ENCODE measurements around the gene HDAC7. TPM values are rescaled to one million over a fixed set of nuclear protein-coding genes. Genes with fewer than 3 reads are reported as not detected.

HDAC7 gene
- total and polyA plus RNA-seq, 4 donors, result 49.3 to 119 (median 69.7) TPM

GRCh38 chr12:47828008-47828975 is 8.6 kb upstream of the HDAC7 start:
- TF ChIP-seq CTCF (IDR thresholded peaks at IDR 0.05; ENCODE audit: control extremely low read depth, extremely low read depth), result no peak
- 52 to 62% methylated on average over 14 of the region's 14 CpGs for WGBS, 2 donors
- Histone ChIP-seq H3K4me3 (no peak overlapping the region), H3K9me3 (ENCODE audit: control insufficient read depth in 4 of 4, insufficient read depth in 3 of 4, low read length in 3 of 4) (no peaks in the 10 kb centered on the region), H3K27me3 (ENCODE audit: control insufficient read depth in 3 of 3, insufficient read depth in 3 of 3, low read length in 2 of 3) (no peaks in the 10 kb centered on the region), H3K36me3 (ENCODE audit: control insufficient read depth in 4 of 4, insufficient read depth in 4 of 4, low read length in 4 of 4) (no peaks in the 10 kb centered on the region), H3K4me1 (ENCODE audit: control insufficient read depth in 5 of 5, insufficient read depth in 5 of 5, low read length in 5 of 5) (peaks cover 12 to 33% (median 18%) of the 10 kb centered on the region in 5 donors), H3K9ac (ENCODE audit: insufficient read depth in 1 of 2, low read length in 2 of 2) (peak overlapping the region in 1 of 2 donors; percentile 49), H3K27ac (ENCODE audit: low read depth in 1 of 2, low read length in 1 of 2) (peak overlapping the region; percentile 81 to 93)
- ATAC-seq (ENCODE audit: insufficient read depth, low FRiP score) (no peak), DNase-seq (peak in 1 of 3 donors; percentile 25)

- Histone ChIP-seq H3K4me3 (no peak overlapping the region), H3K36me3 (ENCODE audit: control insufficient read depth in 4 of 4, insufficient read depth in 4 of 4, low read length in 4 of 4) (no peaks in the 10 kb centered on the region), H3K4me1 (ENCODE audit: control insufficient read depth in 5 of 5, insufficient read depth in 5 of 5, low read length in 5 of 5) (peaks cover 17 to 47% (median 28%) of the 10 kb centered on the region in 5 donors), H3K27ac (ENCODE audit: low read depth in 1 of 2, low read length in 1 of 2) (peak overlapping the region; percentile 7 to 75), H3K27me3 (ENCODE audit: control insufficient read depth in 3 of 3, insufficient read depth in 3 of 3, low read length in 2 of 3) (no peaks in the 10 kb centered on the region), H3K9ac (ENCODE audit: insufficient read depth in 1 of 2, low read length in 2 of 2) (no peak overlapping the region), H3K9me3 (ENCODE audit: control insufficient read depth in 4 of 4, insufficient read depth in 3 of 4, low read length in 3 of 4) (no peaks in the 10 kb centered on the region)
- ATAC-seq (ENCODE audit: insufficient read depth, low FRiP score), result peak; percentile 67
- peak in 1 of 3 donors; percentile 46 for DNase-seq
- no peak for TF ChIP-seq CTCF (IDR thresholded peaks at IDR 0.05; ENCODE audit: control extremely low read depth, extremely low read depth)
- WGBS, 2 donors, result 54 to 74% methylated on average over 6 of the region's 6 CpGs
These were observed 5.5 kb upstream of the HDAC7 start for GRCh38 chr12:47825173-47825639.

- Histone ChIP-seq H3K4me1 (ENCODE audit: control insufficient read depth in 5 of 5, insufficient read depth in 5 of 5, low read length in 5 of 5) (peaks cover 19 to 47% (median 27%) of the 10 kb centered on the region in 5 donors), H3K27me3 (ENCODE audit: control insufficient read depth in 3 of 3, insufficient read depth in 3 of 3, low read length in 2 of 3) (no peaks in the 10 kb centered on the region), H3K9me3 (ENCODE audit: control insufficient read depth in 4 of 4, insufficient read depth in 3 of 4, low read length in 3 of 4) (no peaks in the 10 kb centered on the region), H3K36me3 (ENCODE audit: control insufficient read depth in 4 of 4, insufficient read depth in 4 of 4, low read length in 4 of 4) (no peaks in the 10 kb centered on the region), H3K9ac (ENCODE audit: insufficient read depth in 1 of 2, low read length in 2 of 2) (no peak overlapping the region), H3K4me3 (no peak overlapping the region), H3K27ac (ENCODE audit: low read depth in 1 of 2, low read length in 1 of 2) (peak overlapping the region; percentile 7 to 96)
- DNase-seq, result no peak
- ATAC-seq (ENCODE audit: insufficient read depth, low FRiP score), result no peak
- WGBS, 2 donors, result 64 to 88% methylated on average over 3 of the region's 3 CpGs
- TF ChIP-seq CTCF (IDR thresholded peaks at IDR 0.05; ENCODE audit: control extremely low read depth, extremely low read depth), result no peak
These were observed 4.9 kb upstream of the HDAC7 start for GRCh38 chr12:47824635-47825034.
